Fibroblast of skin of back (primary cell): Measurements from ENCODE around the gene IFIT1B.

ENCODE experiments used
- DNase-seq: peaks from one replicate; pipeline ENCODE4 v3.0.0-alpha.2; 2013

Gene IFIT1B

DNA sequence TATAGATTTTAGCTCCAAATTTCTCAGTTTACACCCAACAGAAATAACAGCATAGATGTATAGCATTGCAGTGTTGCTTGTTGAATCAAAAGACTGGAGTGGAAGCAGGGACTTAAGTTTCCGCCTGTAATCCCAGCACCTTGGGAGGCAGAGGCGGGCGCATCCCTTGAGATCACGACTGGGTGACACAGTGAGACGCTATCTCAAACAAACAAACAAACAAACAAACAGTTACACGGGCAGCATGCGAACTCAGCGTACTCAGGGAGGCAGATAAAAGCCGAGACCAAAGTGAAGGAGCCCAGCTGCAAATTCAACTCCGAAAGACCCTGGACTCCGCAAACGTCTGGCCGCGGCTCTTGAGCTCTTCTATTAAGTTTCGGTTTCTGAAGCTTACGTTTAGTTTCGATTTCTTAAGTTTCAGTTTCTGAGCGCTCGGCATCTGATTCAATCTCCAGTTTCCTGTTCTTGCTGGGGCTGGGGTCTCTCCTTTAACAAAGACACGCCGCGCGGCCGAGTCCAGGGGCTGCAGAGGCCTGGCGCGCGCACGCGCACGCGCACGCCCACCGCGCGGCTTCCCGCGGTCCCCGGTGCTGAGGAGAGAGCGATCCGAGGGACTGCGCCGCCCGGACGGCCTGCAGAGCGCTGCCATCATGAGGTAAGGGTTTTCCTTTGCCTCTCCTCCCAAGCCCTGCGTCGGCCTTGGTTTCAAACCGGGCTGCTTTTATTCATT, 36.5 kb downstream of the IFIT1B start, which contains the start of gene IFIT5:
Gene IFIT5 (plus strand): TSS at position 423 of the 733 bp plus-strand sequence. CDS start 231 bp downstream, at position 654.
- DNase-seq: peak; percentile 72

DNA sequence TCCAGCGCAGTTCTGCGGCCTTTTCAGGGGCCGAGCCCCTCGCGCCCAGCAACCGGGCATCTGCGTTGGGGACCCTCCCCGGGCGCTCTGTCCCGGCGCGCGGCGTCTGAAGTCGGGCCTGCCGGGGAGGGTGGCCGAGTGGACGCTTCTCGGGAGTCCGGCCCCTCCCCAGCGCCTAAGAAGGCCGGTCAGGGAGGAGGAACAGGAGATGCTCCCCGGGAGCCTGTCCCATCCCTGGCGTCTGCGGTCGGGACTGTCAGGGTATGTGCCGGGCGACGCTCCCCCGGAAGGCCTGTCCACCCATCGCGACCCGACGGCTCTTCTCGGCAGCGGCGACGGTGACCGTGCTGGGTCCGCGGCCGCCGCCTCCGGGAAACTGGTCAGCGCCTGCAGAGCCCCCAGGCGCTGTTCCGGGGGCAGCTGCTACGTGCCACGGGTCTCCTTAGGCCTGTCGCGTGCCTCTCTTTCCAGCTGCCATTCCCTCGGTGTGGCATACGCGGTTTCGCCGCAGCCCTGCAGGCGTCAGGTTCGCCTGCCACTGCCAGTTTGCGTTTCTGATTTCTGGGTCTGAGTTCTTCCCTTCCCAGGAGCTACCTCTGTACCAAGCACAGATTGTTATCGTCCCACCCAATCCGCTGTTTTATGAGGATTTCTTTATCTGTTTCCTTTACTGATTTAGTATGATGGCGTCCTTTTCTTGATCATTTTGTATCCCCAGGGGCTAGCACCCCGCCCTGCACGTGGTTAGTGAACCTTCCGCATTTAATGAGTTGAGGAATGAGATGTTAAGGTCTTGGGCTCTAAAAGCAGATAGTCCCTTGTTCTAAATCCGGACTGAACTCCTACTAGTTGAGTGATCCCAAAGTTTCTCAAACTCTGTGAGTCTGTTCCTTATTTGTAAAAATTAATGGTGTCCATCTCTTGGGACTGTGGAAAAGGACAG, 37.3 kb downstream of the IFIT1B start:
- peak; percentile 66 for DNase-seq

DNA sequence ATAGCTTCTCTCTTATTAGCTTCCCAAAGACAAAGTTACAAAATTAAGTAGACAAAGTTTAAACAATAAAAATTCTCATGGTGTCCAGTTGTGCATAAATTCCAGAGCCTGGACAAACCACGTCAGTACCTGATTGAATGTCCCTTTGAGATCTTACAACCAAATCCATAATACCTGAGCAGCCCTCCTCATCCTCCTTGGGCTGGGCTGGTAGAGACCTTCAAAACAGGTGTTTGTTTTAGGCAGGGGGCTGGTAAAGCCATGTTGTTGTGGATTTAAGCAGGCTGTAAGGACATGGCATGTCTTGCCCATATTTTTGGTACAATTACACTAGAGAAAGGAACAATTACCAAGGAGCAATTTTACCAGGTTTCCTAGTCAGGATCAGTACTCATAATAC, 38.6 kb downstream of the IFIT1B start:
- no peak for DNase-seq

DNA sequence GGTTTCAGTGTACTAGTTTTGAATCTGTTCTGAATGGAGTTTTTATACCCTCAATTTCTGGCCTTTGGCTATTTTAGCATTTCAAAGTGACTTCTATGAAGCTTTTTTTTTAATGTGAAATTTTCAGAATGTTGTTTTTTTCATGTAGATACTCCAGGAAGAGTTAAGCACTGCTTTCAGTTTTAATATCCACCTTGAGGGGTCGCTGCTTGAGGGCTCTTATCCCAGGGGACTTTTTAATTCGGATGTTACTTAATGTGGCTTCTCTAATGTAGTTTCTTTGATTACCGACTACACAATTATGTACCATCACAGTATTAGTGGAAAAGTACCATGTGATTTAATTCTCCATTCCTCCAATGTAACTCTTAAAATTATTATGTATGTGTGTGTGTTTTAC, 41.7 kb downstream of the IFIT1B start:
- DNase-seq: peak; percentile 27

DNA sequence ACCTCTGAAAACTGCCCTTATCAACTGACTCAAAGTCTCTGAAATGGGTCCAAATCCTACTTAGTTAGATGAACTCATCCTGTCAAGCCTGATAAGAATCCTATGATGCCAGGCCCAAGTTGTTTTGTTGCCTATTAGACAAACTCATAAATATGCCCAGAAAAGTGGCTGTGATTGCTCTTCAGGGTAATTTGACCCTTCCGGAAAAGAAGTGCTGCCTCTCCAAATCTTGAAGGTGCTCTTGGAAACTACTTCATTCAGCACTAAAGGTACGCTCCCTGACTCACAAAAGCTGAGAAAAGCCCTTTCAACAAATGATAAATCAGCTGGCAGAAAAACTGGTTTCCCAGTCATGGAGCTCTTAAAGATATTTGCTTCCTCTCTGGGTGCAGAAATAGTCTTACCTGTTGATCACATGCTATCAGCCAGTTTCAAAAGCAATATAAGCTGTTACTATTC, 43.2 kb downstream of the IFIT1B start:
- no peak for DNase-seq

DNA sequence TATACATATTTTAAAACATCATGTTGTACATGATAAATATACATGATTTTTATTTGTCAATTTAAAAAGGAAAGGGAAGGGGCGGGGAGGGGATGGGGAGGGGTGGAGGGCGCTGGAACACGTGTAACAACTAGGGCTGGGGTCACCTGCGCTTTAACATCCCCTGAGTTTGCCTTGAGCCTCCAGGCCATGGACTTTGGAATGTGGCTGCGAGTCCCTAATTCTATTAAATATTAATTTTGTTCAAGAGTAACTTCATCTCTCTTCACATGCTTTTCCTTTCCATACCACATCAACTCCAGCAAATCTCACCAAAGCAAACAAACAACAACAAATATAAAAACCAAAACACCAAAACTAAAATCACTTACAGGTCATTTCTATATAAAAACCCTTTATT, 47.1 kb downstream of the IFIT1B start:
- DNase-seq: no peak

DNA sequence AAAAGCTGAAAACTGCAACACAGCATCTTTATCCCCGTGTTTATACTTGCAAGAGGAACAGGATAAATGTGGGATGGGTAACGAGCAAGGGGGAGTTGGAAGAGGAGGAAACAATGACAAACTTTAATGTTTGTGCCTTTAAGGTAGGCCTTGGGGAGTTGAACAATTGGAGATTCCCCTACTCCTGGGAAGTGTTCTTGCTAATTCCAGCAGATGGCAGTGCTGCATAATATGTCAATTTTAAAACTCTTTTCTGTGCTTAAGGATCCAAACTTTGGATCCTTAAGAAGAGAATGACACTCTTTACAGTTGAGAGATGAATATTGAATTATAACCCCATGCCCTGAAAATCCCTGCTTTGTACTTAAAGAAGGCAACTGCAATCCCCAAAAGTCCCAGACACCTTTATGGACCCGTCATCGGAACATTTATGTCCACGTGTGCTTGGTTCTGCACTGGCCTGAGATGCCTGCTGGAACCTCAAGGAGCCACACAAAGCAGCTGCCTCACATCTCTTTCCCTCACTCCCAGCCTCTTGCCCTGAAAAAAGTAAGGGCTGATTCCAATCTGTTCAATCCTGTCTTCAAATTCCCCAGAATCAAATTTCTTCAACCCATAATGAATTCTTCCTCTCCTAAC, 48.5 kb downstream of the IFIT1B start:
- DNase-seq: peak; percentile 68

DNA sequence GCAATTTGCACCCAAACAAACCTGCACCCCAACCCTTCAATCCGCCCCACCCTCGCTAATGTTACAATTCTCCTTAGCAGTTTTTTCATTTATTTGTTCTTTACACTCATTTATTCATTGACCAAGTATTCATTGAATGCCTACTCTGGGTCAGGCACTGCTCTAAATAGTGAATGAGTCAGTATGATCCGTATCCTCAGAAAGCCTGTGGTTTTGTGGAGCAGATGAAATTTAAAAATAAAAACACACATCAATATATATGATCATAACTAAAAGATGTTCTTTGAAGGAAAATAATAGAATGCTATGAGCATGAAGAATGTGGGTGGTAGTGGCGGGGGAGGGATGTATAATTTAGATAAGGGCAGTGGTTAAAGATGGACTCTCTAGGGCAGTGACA, 49.8 kb downstream of the IFIT1B start:
- DNase-seq: peak; percentile 90

DNA sequence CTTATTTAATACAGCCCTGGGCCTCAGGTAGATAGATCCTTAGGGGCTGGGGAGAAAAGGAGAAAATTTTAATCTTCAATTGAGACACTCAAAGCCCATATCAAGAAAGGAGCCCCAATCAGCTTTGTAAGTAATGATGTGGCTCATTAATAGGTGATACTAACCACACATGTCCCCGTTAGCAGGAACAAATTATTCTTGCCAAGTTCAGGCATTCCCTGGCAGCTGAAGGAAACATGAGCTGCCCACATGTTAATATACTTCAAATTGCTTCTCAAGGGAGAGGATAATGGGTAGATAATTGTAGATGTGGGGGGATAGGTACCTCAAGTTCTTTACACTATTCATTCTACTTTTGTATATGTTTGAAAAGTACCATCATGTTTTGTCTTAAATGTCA, 51.0 kb downstream of the IFIT1B start:
- no peak for DNase-seq

DNA sequence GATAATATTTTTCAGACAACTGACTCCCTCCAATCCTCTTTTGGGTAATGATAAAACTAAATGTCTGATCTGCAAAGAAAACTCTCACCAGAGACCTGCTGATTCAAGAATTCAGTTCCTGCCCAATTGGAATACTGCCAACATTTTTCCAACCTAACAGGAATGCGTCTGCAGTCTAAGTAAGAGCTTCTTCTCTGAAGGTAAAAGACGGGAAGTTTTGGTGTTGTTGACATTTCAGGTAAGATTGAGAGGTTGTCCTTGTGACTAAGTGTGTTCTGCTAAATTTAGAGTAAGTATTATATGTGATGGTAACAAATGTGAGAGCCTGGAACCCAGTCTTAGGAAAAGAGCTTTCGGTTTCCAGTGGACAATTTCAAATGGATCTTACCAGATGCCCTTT, 54.1 kb downstream of the IFIT1B start:
- peak; percentile 72 for DNase-seq
